ENCODE measurements around the gene OR10R2.

DNA sequence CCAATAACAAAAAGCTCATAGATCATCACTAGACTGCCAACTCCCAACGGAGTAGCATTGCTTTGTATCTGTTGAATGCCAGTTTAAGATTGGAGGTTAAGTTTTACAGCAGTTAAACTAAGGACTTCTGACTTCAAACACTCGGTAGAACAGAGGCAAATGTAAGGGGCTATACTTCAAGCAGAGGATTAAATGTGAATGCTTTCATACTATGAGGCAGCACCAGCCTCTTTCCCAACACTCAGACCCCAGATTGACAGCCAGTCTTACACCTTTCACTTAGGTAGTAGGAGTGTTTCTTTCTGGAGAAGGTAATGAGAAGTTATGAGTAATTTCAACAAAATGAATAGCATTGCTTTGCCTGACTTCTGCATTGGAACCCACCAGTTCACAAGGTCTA is 22.8 kb downstream of the OR10R2 start:
- no peak for TF ChIP-seq POLR2A (IDR thresholded peaks at IDR 0.05)
- TF ChIP-seq, protein P1, sequence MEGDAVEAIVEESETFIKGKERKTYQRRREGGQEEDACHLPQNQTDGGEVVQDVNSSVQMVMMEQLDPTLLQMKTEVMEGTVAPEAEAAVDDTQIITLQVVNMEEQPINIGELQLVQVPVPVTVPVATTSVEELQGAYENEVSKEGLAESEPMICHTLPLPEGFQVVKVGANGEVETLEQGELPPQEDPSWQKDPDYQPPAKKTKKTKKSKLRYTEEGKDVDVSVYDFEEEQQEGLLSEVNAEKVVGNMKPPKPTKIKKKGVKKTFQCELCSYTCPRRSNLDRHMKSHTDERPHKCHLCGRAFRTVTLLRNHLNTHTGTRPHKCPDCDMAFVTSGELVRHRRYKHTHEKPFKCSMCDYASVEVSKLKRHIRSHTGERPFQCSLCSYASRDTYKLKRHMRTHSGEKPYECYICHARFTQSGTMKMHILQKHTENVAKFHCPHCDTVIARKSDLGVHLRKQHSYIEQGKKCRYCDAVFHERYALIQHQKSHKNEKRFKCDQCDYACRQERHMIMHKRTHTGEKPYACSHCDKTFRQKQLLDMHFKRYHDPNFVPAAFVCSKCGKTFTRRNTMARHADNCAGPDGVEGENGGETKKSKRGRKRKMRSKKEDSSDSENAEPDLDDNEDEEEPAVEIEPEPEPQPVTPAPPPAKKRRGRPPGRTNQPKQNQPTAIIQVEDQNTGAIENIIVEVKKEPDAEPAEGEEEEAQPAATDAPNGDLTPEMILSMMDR (IDR thresholded peaks at IDR 0.05): no peak
